T-helper 1 cell treated with Interleukin-12 subunit alpha and Interleukin-12 subunit beta and Interleukin-4 antibody, amounts not matched to agents 30 μg/mL and 1 μg/mL, for 36 hours (primary cell): ENCODE data around the gene PRC1.

ENCODE experiments used
- H3K27ac Mint-ChIP-seq: one replicate; pipeline ENCODE4 v1.8.0; 2021; ENCODE audit warnings: mild to moderate bottlenecking, mixed read lengths
- H3K27me3 Mint-ChIP-seq: one replicate; pipeline ENCODE4 v1.8.0; 2021; ENCODE audit warnings: low read depth, mixed read lengths
- H3K36me3 Mint-ChIP-seq: one replicate; pipeline ENCODE4 v1.8.0; 2021; ENCODE audit warnings: low read depth, mixed read lengths
- H3K4me1 Mint-ChIP-seq: one replicate; pipeline ENCODE4 v1.8.0; 2021; ENCODE audit warnings: low read depth, mixed read lengths
- H3K4me3 Mint-ChIP-seq: one replicate; pipeline ENCODE4 v1.8.0; 2021; ENCODE audit warnings: mild to moderate bottlenecking, moderate library complexity, mixed read lengths
- H3K9me3 Mint-ChIP-seq: one replicate; pipeline ENCODE4 v1.8.0; 2021; ENCODE audit warnings: mixed read lengths

Gene PRC1, protein sequence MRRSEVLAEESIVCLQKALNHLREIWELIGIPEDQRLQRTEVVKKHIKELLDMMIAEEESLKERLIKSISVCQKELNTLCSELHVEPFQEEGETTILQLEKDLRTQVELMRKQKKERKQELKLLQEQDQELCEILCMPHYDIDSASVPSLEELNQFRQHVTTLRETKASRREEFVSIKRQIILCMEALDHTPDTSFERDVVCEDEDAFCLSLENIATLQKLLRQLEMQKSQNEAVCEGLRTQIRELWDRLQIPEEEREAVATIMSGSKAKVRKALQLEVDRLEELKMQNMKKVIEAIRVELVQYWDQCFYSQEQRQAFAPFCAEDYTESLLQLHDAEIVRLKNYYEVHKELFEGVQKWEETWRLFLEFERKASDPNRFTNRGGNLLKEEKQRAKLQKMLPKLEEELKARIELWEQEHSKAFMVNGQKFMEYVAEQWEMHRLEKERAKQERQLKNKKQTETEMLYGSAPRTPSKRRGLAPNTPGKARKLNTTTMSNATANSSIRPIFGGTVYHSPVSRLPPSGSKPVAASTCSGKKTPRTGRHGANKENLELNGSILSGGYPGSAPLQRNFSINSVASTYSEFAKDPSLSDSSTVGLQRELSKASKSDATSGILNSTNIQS

DNA sequence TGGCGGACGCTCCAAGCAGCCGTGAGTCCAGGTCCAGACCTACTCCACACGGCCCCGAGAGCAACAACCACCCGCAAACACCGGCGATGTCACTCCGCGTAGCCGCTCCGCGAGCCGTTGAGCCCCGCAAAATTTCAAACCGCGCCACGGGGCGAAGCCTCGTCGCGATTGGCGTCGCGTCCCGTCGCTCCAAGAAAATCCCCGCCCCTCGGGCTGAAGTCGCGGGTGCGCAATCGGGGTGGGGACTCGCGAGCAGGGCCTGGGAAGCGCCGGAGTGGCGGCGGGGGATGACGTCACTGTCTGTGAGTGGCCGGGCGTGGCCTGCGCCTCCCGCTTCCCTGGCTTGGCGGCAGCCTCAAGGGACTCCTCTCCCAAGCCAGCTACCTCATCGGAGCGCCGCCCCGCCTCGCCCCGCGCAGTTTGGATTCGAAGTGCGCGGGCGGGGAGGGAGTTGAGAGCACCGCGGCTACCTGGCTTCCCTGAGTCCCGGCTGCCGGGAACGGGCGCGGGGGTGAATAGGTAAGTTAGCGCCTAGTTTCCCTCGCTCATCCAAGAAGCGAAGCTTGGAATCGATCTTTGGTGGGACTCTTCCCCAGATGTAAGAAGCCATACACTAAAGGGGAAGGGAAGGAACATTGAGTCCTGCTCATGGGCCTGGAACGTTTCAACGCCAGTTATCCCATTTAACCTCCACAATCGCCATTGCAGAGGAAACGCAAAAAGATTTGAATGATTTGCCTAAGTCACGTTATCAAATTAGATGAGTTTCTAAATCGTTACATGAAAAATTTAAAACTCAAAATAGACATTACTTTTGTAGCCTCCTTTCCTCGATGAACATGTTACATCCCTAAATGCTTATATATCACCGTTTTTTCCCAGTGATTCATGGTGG is at the start of gene PRC1:
PRC1 (minus strand) TSS at position 119 of the 895 bp plus-strand sequence; CDS start at position 1, 118 bp downstream.
- H3K27me3 Mint-ChIP-seq = no peaks in the 10 kb centered on the region
- peak within 1 kb of the TSS; percentile 100 for H3K4me3 Mint-ChIP-seq
- H3K9me3 Mint-ChIP-seq = no peaks in the 10 kb centered on the region
- peaks cover 16% of the 10 kb centered on the region for H3K4me1 Mint-ChIP-seq
- H3K27ac Mint-ChIP-seq = peak within 1 kb of the TSS; percentile 100
- peaks cover 24% of the 10 kb centered on the region for H3K36me3 Mint-ChIP-seq

DNA sequence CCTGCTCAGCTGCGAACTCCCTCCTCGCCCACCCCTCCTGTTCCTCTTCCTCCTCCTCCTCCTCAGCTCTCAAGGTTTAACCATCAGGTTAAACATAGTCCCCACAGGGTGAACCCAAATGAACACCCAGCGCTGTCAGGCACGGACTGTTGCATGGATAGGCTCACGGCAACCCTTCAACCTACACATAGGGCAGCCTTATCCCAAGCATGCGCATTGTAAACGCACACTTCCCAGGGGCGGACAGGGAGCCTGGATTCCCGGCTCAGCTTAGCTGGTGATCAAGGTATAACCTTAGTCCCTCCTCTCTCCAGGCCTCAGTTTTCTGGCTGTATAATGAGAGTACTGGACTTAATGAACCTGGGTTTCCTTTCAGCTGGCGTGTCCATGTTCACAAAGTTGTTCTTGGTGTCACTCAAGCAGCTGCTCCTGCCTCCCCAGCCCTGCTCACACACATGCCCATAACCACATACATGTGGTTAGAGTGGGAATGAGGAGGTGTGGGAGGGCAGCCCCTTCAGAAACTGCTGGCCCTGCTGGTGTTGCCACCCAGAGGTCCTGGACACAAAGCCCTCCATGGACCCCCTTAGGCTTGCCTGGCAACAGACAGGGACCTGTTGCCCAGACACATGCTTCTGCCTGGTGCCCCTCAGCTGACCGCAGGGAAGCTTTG is 49.0 kb upstream of the PRC1 start:
- Mint-ChIP-seq H3K4me1 (peaks cover 10% of the 10 kb centered on the region), H3K4me3 (no peak overlapping the region), H3K27me3 (peaks cover 5% of the 10 kb centered on the region), H3K36me3 (no peaks in the 10 kb centered on the region), H3K27ac (no peak overlapping the region), H3K9me3 (peaks cover 9% of the 10 kb centered on the region)

DNA sequence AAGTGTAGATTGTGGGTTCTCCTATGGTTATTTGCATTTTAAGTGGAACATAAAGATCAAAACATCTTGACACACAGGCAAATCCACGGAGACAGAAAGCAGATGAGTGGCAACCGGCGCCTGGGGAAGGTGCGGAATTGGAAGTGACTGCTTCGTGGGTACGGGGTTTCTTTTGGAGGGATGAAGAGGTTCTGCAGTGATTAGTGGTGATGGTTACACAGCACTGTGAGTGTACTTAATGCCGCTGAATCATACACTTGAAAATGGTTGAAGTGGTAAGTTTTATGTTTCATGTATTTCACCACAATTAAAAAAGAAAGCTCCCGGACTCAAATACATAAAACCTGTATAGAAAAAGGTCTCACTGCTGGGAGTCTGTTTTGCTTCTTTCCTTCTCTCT is 46.5 kb upstream of the PRC1 start:
- H3K36me3 Mint-ChIP-seq = no peaks in the 10 kb centered on the region
- peaks cover 16% of the 10 kb centered on the region for H3K27me3 Mint-ChIP-seq
- H3K27ac Mint-ChIP-seq = no peak overlapping the region
- H3K4me3 Mint-ChIP-seq = no peak overlapping the region
- H3K9me3 Mint-ChIP-seq = peaks cover 5% of the 10 kb centered on the region
- no peaks in the 10 kb centered on the region for H3K4me1 Mint-ChIP-seq

DNA sequence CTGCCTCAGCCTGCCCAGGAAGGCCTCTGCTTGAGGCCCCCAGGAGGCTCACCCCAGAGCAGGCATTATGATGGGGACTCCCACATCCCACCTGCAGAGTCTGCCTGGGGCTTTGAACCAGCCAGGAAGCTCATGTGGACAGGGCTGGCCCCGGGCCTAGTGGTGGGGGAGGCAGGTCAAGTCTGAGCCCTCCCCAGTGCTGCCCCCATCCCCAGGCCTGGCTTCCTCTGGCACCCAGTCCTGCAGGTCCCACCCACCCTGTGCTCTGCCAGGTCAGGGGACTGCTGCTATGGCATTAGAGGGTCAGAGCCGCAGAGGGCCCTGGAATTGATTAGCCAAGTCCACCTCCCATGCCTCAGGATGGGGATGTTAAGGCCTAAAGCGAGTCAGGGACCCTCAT is 45.7 kb upstream of the PRC1 start:
- Mint-ChIP-seq H3K9me3 (peaks cover 2% of the 10 kb centered on the region), H3K27me3 (peaks cover 17% of the 10 kb centered on the region), H3K4me1 (no peaks in the 10 kb centered on the region), H3K4me3 (no peak overlapping the region), H3K36me3 (no peaks in the 10 kb centered on the region), H3K27ac (no peak overlapping the region)

DNA sequence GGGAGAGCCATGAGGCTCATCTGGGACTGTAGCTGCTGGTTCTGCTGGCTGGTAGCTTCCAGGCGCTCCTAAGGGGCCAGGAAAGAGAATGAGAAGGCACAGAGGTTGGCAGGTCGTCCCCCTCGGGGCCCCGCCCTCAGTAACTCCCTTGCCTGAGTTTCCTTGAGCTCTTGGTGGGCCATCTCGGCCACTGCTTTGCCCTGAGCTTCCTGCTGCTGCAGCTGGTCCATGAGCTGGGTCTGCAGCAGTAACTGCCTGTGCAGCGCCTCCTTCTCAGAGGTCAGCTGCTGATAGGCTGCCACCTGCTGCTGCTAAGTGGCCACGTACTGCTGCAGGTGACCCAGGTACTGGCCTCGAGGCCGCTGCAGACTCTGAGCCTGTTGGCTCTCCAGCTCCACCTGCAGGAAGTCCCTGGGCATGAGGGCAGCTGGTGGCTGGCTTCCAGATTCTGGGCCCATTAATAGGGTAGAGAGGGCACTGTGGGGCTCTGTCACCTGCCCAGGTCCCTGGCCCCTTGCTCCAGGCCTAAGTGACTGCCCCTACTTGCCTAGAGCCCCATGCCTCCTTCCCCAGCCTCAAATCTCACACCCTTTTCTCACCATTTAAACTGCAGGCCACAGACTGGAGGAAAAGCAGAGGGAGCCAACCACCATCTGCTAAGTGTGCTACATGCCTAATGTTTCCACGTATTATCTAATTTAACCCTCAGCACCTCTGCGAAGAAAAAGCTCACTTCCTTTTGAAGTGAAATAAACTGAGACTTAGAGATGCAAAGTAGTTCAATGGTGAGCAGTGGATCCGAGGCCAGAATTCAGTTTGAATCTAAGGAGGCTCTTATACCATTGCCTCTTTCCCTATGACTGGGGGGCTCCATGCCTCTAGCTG is 38.8 kb upstream of the PRC1 start:
- Mint-ChIP-seq H3K4me3 (no peak overlapping the region), H3K9me3 (no peaks in the 10 kb centered on the region), H3K36me3 (no peaks in the 10 kb centered on the region), H3K4me1 (peaks cover 8% of the 10 kb centered on the region), H3K27me3 (peaks cover 20% of the 10 kb centered on the region), H3K27ac (no peak overlapping the region)

DNA sequence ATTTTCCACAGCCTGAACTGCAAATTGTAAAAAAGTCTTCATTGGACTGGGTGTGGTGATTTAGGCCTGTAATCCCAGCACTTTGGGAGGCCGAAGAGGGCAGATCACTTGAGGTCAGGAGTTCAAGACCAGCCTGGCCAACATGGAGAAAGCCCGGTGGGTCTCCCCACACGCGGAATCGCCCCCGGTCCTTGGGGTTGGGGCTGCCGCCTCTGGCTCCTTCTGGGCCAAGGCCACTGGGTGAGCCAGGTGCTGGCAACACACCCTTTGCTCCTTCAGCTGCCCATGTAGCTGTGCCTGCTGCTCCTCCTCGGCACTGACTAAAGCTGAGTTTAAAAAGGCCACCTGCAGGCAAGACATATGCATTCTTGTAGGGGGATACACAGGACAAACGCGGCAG is 37.5 kb upstream of the PRC1 start:
- H3K27me3 Mint-ChIP-seq = peaks cover 16% of the 10 kb centered on the region
- no peak overlapping the region for H3K27ac Mint-ChIP-seq
- peaks cover 8% of the 10 kb centered on the region for H3K4me1 Mint-ChIP-seq
- no peaks in the 10 kb centered on the region for H3K36me3 Mint-ChIP-seq
- H3K9me3 Mint-ChIP-seq = no peaks in the 10 kb centered on the region
- H3K4me3 Mint-ChIP-seq = no peak overlapping the region

DNA sequence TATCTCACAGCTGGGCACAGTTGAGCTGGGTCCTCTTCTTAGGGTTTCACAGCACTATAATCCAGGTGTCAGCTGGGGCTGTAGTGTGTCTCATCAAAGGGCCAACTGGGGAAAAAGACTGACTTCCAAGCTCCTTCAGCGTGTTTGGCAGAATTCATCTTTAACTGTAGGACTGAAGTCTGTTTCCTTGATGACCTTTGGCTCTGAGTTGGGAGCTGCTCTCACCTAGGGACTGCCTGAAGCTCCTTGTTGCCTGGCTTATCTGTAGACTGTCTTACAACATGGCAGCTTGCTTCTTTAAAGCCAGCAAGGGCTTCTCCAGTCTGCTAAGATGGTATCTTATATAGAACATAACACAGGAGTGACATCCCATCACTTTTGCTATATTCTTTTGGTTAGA is 33.3 kb upstream of the PRC1 start:
- Mint-ChIP-seq H3K9me3 (no peaks in the 10 kb centered on the region), H3K36me3 (no peaks in the 10 kb centered on the region)

DNA sequence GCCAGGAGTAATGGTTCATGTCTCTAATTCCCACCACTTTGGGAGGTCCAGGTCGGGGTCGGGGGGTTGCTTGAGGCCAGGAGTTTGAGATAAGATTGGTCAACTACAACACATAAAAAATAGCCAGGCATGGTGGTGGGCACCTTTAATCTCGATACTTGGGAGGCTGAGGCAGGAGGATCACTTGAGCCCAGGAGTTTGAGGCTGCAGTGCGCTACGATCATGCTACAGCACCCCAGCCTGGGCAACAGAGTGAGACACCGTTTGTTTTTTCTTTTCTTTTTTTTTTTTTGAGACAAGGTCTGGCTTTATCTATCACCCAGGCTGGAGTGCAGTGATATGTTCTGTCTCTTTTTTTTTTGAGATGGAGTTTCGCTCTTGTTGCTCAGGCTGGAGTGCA is 29.4 kb upstream of the PRC1 start:
- Mint-ChIP-seq H3K9me3 (no peaks in the 10 kb centered on the region), H3K27me3 (no peaks in the 10 kb centered on the region), H3K4me3 (no peak overlapping the region), H3K4me1 (peaks cover 25% of the 10 kb centered on the region), H3K36me3 (peaks cover 7% of the 10 kb centered on the region), H3K27ac (no peak overlapping the region)

More for the DNA sequence above, 33.3 kb upstream of the PRC1 start:
- Mint-ChIP-seq H3K4me3 (no peak overlapping the region), H3K27me3 (no peaks in the 10 kb centered on the region), H3K27ac (no peak overlapping the region), H3K4me1 (peaks cover 8% of the 10 kb centered on the region)

DNA sequence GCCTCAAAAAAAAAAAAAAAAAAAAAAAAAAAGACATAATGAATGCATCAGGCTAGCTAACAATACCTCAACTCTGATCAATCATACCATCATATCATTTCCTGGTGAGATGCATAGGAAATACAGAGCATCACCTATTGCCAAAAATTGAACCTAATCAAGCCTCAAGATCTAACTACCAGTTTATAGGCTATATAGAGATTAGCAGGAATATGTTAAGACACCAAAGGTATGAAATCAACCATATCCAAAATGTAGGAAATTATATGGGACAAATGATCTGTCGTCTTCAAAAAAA is 28.4 kb upstream of the PRC1 start:
- Mint-ChIP-seq H3K27ac (peak overlapping the region; percentile 87), H3K4me1 (peaks cover 33% of the 10 kb centered on the region), H3K4me3 (peak overlapping the region; percentile 97)

DNA sequence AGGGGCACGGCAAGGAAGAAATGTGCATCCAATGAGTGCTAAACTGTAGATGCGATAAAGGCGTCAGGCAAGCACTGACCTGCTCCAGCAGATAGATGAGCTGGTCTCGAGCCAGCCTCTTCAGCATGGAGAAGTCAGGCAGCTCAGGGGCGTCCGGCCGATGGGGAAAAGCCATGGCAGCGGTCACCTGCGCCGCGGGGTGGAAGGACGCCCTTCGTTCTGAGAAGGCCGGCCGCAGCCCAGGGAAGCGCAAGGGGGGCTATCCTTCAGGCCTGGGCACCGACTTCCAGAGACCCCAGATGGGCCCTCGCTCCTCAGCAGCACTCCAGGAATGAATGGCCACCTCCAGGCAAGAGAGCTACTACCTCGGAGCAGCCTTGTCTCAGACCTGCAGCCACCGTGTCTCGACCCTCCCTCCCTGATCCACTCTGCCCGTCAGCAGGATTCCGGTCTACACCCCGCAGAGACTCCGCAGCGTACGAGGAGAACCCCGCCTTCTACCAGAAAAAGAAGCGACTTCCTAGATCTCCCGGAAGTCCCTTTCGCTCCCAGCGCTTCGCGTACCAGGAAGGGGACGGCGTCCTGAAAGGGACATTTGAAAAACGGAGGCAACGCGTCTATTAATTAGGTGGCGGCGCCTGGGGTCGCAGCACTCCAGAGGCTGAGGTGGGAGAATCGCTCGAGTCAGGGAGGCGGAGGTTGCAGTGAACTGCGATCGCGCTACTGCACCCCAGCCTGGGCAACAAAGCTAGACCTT is 27.9 kb upstream of the PRC1 start, which contains the start of gene VPS33B:
VPS33B (minus strand) TSS at position 520 of the 757 bp plus-strand sequence; CDS start at position 175, 345 bp downstream.
- H3K27ac Mint-ChIP-seq = peak within 1 kb of the TSS; percentile 87
- peak within 1 kb of the TSS; percentile 97 for H3K4me3 Mint-ChIP-seq
- no peaks in the 10 kb centered on the region for H3K27me3 Mint-ChIP-seq
- peaks cover 12% of the 10 kb centered on the region for H3K36me3 Mint-ChIP-seq
- H3K4me1 Mint-ChIP-seq = peaks cover 33% of the 10 kb centered on the region
- no peaks in the 10 kb centered on the region for H3K9me3 Mint-ChIP-seq

More for the DNA sequence above, 28.4 kb upstream of the PRC1 start:
- no peaks in the 10 kb centered on the region for H3K27me3 Mint-ChIP-seq
- H3K9me3 Mint-ChIP-seq = no peaks in the 10 kb centered on the region
- H3K36me3 Mint-ChIP-seq = peaks cover 12% of the 10 kb centered on the region

DNA sequence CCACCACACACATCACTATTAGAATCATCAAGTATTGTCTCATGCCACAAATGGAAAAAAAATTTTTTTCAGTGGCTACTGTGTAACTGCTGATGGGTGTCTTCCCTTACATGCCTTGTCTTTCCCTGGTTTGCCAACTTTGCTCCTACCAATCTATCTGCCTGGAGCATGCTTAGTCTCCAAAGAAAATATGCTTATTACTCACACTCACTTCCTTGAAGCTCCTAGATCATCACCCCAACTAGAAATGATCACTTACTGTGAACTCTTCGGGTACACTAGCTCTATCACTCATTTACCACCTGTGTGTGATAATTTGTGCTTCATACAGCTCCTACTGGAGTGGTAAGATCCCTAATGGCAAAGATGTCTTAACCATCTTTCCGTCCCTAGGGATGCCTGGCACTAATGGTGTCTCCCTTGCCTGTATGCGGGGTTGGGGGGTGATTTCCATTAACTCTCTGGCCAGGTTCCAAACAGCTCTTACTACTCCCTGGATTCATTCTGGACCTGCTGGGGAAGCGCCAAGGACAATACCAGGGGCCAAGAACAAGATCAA is 27.3 kb upstream of the PRC1 start:
- Mint-ChIP-seq H3K4me3 (peak overlapping the region; percentile 97), H3K9me3 (no peaks in the 10 kb centered on the region), H3K36me3 (peaks cover 12% of the 10 kb centered on the region), H3K4me1 (peaks cover 37% of the 10 kb centered on the region), H3K27me3 (no peaks in the 10 kb centered on the region), H3K27ac (peak overlapping the region; percentile 87)

DNA sequence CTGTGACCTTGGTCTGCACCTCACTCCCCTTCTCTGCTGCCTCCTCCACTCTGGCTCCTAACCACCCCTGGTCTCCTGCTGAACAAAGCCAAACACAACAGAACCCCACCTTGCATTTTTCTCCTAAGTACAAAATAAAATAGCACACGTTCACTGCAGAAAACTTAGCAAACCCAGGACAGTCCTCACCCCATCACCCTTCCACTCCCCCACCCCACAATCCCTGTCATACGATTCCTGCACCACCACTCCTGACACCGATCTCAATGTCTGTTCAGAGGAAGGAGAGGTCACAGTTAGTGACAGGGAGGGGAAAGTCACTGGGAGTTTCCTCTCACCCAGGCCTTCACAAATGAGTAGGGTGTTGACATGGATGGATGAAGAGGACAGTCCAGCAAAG is 23.8 kb upstream of the PRC1 start:
- Mint-ChIP-seq H3K4me1 (peaks cover 40% of the 10 kb centered on the region), H3K27me3 (no peaks in the 10 kb centered on the region), H3K4me3 (no peak overlapping the region), H3K9me3 (no peaks in the 10 kb centered on the region), H3K27ac (peak overlapping the region; percentile 56), H3K36me3 (peaks cover 16% of the 10 kb centered on the region)

DNA sequence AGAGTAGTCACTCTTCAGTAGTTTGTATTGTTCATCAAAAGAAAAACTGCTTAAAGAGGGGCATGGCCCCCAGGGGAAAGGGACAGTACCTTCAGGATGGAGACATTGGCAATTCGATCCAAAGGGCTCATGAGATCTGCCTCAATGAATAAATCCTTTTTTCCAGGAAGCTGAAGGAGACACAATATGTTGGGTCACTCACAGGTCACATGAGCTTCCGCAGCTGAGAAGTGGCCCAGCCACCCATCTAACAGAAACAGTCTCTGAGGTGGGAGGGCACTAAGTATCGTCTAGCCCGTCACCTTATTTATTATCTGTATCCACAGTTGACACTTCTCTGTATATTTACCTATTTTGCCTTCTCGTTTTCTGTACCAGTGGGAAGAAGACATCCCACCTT is 23.4 kb upstream of the PRC1 start:
- Mint-ChIP-seq H3K4me3 (no peak overlapping the region), H3K4me1 (peaks cover 36% of the 10 kb centered on the region), H3K9me3 (no peaks in the 10 kb centered on the region), H3K27ac (peak overlapping the region; percentile 16), H3K36me3 (peaks cover 20% of the 10 kb centered on the region), H3K27me3 (no peaks in the 10 kb centered on the region)
